NCI-H526 (cell line): ENCODE measurements around the gene NCEH1.

ENCODE experiments used
- DNase-seq, 2 experiments: peaks; one replicate each; lab custom pipeline; 2025; lab: John Stamatoyannopoulos, UW

Gene NCEH1

DNA sequence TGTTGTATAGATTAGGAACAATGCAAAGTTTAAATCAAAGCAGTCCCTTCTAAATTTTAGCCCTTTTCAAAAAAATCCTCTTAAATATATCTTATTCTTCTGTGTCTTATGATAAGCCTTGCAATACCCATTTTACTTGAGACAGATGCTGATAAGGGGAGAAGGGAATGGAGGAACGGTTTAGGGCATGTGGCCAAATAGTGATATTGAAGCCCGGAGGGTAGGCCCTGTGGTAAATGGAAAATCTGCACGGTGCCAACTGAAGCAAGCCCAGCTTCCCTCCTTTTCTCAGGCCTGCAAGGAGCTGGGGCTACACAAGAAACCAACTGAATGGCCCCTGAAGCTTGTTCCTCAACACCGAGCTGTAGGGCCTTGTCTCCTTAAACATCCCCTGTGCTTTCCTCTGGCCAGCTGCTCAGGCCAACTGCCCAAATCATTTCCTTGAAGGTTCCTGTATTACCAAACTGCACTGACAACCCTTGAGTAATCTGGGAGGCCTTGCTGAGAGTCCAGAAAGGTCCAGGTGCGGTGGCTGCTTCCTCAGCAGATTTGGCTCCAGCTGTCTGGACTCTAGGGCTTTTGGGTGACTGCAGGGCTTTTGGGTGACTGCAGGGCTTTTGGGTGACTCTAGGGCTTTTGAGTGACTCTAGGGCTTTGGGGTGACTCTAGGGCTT, 67.2 kb downstream of the NCEH1 start:
- DNase-seq = no peak

DNA sequence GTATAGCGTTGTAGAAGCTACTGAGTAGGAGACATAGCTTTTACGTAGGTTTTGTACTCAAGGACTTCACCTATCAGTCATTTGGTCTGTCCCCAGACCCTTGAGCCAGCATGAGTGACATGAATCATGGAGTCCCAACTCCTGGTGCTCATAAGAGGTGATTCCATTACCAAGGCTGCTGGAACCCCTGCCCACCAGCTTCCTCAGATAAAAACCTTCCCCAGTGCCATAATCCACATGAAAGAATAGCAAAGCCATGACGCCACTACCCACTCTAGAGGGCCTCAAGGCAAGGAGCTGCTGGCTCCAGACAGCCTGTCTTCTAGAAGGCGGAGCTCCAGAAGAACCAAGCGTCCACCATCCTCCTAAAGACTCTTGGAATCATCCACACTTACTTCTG, 69.6 kb downstream of the NCEH1 start:
- no peak for DNase-seq

DNA sequence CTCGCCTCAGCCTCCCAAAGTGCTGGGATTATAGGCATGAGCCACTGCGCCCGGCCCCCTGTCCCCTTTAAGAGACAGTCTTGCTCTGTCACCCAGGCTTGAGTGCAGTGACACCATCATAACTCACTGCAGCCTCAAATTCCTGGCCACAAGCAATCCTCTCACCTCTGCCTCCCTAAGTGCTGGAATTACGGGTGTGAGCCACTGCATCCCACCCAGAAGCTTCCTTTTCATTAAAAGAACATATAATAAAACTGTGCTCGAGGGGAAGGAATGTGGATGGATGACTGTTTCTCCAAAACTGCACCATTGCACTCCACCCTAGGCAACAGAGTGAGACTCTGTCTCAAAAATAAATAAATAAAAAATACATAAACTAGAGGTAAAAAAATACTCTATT, 70.1 kb downstream of the NCEH1 start:
- no peak for DNase-seq

DNA sequence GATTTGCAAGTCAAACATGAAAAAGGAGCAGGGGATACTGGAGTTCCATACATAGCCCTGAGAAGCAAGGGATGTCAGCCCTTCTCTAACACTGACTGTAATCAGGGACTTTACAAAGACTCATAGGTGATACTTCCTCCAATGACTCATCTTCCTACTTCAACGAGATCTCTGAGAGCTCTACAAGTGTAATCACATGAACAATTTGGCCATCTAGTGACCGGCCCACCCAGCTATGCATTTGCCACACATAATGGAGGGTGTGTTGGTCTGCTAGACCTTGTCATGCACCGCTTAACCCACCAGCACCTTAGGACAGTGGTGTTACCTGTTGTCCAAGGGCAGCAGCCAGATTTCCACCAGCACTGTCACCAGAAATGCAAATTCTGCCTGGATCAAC, 75.3 kb downstream of the NCEH1 start:
- no peak for DNase-seq

DNA sequence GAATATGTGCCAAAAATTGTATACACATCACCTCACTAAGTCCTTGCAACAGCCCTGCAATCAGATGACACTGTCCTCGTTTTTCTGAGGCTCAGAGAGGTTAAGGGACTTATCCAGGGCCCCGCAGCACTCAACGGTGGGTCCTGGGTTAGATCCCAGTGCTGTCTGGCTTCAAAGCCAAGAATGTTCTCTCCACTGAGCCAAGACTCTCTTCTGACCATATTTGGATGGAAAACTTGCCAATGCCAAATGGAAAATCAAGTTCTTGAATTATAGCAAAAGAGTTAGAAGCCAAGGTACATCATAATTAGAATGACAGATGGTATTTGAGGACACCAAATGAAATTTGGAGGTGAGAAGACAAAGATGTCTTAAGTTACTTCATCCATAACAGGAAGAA, 75.9 kb downstream of the NCEH1 start:
- no peak for DNase-seq

DNA sequence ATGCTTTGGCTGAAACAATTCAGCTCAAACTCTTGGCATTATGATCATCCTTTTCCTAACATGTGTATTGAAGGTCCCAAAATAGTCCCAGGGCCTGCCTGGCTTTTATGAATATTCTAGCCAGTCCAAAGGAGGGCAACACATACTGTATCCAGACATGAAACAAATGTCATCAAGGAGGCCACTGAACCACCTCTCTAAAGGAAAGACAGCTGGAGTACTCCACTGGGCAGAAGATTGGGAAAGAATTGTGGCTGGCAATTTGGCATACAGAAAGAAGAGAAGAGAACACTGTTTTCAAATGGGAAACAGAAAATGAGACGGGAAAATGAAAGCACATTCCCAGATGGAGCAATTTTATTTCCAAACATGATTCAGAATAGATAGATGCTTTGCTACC, 80.6 kb downstream of the NCEH1 start:
- DNase-seq = no peak

DNA sequence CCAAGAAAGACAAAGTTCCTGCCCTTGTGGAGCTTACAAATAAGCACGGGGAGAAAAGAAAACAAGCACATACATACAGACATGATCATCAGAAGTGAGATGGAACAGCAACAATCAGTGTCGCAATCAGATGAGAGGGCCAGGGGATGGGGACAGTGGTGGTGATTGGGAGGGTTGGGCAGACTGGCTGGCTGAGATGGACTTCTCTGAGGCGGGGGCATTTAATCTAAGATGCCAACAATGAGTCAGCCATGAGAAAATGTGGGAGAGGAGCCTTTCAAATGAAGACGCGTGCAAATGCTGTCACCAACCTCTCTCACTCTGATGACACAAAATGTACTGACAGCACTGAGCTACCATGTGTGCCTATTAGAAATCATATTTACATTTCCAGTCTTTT, 81.4 kb downstream of the NCEH1 start:
- DNase-seq = no peak

DNA sequence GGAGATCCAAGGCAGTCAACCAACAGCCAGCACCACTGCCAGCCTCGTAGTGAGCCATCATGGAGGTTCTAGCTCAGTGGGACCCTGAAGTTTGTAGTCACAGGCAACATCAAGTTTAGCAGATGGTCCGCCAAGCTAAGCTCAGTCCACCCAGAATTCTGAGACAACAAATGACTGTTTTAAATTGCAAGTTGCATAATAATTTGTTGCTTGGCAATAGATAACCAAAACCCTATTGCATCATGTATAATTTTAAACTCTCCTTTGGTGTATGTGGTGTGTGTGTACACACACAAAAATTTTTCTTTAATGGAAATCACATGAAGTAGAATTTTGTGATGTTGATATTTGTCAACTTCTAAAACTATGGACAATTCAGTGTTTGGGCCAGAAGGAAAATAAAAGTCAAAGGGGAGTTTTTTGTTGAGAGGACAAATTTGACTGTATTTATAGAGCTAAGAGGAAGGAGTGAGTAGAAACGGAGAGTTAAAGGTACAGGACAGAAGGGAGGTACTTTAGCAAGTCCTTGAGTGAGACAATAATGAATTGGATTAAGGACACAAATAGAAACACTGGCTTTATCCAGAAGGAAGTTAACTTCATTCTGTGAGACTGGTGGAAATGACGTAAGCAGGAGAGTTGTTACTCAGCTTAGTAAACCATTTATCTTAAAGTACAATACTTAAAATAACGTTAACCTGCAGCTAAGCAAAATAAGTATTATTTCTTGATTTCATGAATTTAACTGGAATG, 83.6 kb downstream of the NCEH1 start:
- DNase-seq = no peak

DNA sequence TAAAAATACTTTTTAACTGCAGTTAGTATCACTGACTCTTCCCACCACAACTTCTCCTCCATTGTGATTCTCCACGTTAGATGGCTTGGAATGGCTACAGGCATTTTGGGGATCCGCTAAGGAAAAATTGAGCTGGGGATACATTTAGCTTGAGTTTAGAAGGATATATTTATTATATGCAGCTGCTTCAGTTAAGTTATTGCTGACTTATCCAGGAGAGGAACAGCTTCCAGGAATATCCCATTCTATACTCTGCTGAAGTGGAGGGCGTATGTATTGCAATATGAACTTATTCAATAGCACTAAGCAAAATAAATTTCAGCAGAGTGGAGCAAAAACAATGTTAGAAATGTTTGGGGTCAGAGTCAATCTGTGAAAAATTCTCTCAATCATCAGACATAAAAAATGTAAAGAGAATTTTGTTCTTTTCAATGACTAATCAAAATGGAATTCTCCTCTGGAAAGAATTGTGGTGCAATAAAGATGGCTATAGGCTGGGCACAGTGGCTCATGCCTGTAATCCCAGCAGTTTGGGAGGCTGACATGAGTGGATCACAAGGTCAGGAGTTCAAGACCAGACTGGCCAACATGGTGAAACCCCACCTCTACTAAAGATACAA, 84.7 kb downstream of the NCEH1 start:
- DNase-seq = no peak

DNA sequence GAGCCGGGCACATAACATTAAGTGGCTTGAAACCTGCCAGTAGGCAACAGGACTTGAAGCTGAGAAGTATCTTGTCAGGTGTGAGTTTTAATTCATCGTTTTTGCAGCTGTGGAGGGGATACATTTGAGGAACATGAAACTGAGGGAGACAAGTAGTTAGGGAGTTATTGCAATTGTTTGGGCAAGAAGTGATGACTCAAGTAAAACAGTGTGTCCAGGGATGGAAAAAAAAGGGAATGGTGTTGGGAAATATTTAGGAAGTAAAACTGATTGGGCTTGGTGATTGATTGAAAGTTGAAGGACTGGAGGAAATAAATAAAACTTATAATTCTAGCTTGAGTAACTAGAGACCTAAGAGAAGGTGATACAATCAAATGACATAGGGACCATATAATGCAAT, 85.5 kb downstream of the NCEH1 start:
- DNase-seq = no peak

DNA sequence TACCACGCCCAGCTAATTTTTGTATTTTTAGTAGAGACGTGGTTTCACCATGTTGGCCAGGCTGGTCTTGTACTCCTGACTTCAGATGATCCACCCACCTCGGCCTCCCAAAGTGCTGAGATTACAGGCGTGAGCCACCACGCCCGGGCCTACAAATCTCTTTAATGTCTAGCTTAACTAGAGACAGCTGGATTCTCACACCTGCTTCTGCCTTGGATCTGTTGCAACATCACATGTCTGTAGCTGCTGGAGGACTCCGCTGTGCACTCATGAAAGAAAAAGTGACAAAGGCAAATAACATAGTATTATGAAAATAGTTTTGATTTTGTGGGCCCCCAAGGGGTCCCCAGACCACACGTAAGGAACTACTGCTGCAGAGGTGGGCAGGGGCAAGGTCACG, 85.9 kb downstream of the NCEH1 start:
- DNase-seq = no peak

DNA sequence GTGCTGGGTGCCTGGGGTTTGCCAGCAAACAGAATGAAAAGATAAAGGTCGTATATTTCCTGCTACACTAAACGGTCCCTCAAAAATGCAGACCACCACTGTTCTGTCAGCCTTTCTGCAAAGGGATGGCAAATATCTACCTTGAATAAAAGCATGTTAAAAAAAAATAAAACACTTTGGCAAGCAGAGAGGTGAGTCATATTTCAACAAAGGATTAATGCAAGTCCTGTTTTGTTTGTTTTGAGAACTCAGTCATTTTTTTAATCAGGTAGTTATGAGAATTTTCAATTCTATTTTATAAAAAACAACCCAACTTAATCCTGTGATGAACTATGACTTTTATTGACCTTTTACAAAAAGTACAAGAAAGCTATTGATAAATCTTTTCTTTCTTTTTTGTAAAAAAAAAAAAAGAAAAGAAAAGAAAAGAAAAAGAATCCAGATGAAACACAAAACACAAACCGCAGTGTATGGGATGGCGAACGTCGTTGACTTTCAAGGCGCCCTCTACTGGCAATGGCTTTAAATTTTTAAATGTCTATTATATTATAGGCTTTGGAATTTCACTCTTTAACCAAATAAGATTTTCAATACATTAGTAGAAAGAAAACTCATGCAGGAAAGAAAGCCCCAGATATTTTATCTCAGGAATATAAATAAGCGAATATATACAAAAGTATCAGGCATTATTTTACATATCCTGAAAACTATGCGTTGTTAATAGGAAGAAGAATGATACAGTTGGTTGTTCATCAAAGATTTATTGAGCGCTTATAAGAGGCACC, 87.8 kb downstream of the NCEH1 start:
- DNase-seq = peak; percentile 4 to 61

DNA sequence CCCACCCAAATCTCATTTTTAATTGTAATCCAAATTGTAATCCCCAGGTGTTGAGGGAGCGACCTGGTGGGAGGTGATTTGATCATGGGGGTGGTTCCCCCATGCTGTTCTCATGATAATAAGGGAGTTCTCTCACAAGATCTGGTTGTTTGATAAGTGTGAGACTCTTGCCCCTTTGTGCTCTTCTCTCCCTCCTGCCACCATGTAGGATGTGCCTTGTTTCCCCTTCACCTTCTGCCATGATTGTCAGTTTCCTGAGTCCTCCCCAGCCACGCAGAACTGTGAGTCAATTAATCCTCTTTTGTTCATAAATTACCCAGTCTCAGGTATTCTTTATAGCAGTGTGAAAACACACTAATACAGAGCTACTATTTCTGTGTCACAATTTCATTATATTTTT, 88.7 kb downstream of the NCEH1 start:
- DNase-seq = no peak

DNA sequence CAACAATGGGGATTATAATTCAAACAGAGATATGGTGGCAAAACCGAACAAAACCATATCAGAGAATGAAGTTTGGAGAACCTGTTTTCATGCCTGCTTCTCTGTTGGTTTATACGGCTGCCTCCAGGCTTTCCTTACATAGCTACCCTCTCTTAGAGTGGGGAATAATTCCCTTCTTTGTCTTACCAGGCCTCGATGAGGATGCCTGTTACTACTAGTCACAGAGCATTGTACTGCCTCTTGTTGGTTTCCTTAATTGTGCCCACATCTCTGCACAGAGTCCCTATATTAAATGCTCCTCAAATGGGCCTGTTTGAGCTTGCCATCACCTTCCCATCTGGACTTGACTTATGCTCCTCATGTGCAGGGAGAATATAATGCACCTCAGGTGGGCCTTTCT, 92.9 kb downstream of the NCEH1 start:
- no peak for DNase-seq

DNA sequence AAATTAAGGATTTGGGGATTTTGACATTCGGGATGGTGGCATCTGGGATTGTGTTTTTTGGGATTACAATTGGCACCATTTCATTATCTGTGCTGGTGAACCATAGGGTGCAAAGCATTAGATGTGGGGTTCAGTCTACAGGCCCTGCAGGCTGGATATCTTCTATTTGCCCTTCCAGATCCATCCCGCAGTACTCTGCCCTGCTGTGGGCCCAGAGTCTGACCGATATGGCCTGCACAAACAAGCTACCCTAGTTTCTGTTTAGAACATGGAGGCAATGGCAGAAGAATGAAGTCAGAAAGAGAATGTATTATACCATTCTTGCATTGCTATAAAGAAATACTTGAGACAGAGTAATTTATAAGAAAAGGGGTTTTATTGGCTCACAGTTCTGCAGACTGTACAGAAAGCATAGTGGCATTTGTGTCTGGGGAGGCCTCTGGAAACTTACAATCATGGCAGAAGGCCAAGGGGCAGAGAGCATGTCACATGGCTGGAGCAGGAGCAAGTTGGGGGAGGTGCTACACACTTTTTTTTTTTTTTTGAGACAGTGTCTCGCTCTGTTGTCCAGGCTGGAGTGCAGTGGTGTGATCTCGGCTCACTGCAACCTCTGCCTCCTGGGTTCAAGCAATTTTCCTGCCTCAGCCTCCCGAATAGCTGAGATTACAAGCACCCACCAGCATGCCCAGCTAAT, 93.7 kb downstream of the NCEH1 start:
- no peak for DNase-seq

DNA sequence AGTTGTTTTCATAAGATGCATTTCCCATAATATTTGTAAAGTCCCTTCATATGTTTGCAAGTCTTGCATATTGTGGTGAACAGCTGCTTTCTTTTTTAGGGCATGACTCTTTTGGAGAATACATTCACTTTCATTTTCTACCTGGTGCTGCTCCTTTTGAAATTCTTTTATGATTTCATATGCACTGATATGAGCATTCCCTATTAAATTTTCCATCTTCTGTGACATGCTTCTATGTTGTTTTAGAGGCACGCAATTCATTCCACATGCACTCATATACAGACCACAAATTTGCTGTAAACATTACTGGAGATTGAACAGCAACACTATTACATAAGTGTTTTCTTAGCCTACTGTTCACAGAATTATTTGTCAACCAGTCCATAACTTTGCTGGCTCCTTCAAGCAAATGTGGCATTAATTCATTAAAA, 94.8 kb downstream of the NCEH1 start:
- no peak for DNase-seq

DNA sequence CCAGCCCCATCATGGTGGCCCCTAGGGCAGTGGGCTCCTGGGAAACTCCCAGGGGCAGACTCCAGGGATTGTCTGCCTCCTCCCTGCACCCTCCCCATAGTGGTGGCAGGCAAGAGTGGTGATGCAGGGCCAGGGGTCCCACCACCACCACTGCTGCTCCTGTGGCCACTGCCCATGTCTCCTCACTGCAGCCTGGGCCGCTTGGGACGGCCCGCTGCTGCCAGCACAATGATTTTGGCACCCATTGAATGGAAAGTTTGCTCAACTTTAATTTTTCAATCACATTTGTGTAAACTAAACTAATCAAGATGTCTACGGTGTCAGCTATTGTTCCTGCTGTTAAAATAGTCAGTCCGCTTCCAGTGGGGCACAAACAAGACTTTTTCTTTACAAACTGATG, 95.6 kb downstream of the NCEH1 start:
- no peak for DNase-seq

DNA sequence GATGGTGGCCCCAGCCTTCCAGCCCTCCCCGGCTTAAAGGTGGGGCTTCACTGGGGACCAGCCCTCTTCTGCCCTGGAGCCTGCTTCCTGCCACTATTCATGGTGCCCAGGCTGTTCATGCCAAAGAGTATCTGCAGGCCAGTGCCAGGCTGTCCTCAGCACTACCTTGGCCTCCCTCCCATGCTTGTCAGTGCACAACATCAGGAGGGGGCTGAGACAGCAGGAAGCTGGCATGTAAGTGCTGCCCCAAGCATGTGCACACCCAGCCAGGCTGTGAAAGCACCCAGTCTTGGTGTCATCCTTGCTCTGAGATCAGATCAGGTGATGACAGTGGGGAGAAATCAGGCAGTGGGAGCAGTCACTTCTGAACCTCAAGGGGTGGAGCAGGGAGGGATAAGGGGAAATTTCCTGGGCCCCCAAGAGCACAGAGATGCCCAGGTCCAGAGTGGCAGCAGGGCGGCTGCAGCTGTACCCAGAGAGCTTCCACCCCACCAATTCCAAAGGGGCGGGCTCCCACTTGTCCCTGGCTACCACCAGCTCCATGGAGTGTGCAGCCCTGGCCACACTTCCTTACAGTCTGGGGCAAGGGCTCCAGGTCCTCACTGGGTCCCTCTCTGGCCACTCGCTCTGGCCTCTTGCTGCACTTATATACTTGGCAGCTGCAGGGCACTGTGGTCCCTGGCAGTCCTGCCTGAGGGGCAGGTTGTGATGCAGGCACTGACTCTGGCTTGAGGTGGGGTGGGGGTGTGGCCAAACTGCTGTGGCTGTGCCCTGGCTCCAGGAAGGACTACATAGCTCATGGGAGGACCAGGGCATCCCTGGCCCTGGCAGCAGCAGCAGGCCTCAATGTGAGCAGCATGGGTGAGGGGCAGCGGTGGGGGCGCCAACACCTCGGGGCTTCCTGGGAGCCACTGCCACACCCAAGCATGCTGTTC, 96.3 kb downstream of the NCEH1 start:
- no peak for DNase-seq

DNA sequence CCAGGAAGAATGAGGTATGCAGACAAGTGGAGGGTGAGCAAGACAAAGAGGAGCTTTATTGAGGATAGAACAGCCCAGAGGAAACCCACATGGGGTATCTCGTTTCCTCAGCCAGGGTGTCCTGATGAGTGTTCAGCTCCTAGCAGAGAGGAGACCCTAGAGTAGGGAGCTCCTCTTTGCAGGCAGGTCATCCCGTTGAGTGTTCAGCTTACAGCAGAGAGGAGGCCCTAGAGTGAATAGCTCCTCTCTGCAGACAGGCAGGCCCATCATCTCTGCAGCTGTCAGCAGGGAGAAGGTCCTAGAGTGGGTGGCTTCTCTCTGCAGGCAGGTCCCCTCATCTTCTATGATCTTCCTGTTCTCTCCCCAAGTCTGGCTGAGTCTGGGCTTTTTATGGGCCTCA, 97.0 kb downstream of the NCEH1 start:
- no peak for DNase-seq

DNA sequence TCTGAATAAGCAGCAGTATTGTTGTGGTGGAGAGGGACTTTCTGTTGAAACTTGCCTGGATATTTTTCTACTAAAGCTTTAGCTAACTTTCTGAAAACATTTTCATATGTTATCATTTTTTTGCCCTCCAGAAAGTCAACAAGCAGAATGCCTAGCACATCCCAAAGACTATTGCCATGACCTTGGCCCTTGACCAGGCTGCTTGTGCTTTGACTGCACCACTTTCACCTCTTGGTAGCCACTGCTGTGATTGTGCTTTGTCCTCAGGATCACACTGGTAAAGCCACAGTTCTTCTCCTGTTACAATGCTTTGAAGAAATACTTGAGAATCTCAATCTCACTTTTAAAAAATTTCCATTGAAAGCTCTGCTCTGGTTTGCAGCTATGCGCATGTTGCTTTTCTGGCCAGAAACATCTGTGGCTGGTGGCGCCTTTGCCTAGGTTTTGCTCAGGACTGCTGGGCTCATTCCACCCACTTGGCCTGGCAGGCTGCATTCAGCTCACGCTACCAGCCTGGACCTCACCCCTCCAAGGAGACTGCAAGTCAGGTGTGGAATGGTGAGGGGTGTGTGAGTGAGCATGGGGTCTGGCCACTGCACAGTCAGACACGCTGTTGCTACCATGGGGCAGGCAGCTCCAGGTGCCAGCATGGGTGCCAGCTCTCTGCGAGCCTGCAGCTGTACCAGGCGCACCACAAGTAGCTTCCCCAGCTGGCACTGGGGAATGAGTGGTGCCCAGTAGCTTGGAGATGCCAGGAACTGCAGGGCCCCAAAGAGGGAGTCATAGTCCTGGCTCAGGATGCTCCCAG, 97.8 kb downstream of the NCEH1 start:
- DNase-seq = no peak
